Measurements from ENCODE around the gene MSX1.

The MSX1 gene

DNA sequence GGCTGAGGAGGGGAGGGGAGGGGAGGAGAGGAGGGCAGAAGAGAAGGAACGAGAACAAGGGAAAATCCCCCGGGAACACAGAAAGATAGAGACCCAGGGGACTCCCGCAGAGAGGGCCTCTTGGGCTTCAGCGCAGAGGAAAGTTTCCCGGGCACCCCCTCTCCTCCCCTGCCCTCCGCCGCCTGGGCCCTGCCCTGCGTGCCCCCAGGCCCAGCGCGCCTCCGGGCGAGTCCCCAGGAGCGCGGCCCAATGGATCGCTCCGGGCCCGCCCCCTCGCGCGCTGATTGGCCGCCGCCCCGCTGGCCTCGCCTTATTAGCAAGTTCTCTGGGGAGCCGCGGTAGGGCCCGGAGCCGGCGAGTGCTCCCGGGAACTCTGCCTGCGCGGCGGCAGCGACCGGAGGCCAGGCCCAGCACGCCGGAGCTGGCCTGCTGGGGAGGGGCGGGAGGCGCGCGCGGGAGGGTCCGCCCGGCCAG, at the start of gene MSX1:
Gene MSX1 (plus strand): TSS at position 341 of the 474 bp plus-strand sequence. CDS start 235 bp downstream, outside the sequence.
- H3K4me3 ChIP-seq (ENCODE audit: low read depth in 1 of 5, low read length in 5 of 5): peak within 1 kb of the TSS; percentile 94 to 98 (median 95)
- H3K27me3 ChIP-seq (ENCODE audit: control insufficient read depth in 5 of 5, insufficient read depth in 4 of 5, low read length in 5 of 5): peaks cover 24 to 47% (median 31%) of the 10 kb centered on the region in 5 donors
- peaks cover 0 to 2% (median 0%) of the 10 kb centered on the region in 5 donors for H3K9me3 ChIP-seq (ENCODE audit: control insufficient read depth in 5 of 5, low read length in 5 of 5)
- peak within 1 kb of the TSS; percentile 71 for H3K27ac ChIP-seq (ENCODE audit: low read depth, low read length)
- H3K4me1 ChIP-seq (ENCODE audit: control insufficient read depth in 5 of 5, insufficient read depth in 5 of 5, low read length in 5 of 5): peaks cover 0 to 42% (median 33%) of the 10 kb centered on the region in 5 donors
- peak within 1 kb of the TSS; percentile 38 to 89 (median 87) for H3K9ac ChIP-seq (ENCODE audit: low read length in 5 of 5)
- peaks cover 0 to 21% (median 13%) of the 10 kb centered on the region in 5 donors for H3K36me3 ChIP-seq (ENCODE audit: control insufficient read depth in 5 of 5, insufficient read depth in 5 of 5, low read length in 5 of 5)

DNA sequence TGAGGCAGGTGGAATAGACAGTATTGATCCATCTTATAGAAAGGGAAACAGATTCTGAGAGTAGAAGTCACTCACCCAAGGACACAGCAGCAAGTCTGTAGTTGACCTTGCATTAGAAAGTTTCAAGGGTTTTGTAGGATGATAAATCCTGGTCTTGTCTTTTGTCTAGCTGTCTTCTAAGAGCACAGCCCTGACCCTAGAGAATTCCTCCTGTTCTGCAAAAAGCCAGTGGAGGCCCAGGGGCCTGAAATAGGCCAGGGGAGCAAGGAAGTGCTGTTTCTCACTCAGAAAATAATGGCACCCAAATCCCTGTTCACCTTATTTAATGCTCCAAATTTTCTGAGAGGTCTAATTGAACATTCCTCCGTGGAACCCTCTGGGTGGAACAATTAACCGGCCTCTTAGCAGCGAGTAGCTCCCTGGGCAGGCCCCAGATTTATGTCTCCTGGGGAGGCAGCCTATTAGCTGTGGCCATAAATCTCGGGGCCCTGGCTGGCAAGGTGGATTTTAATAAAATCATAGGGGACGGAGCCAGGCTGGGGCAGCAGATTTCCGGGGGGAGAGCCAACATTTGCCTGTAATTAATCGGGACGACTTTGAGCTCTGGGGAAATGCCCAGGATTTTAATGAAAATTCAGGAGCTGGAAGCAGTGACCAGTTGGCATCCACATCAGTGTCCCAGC, 49.2 kb upstream of the MSX1 start:
- Histone ChIP-seq H3K36me3 (ENCODE audit: control insufficient read depth in 5 of 5, insufficient read depth in 5 of 5, low read length in 5 of 5) (no peaks in the 10 kb centered on the region), H3K4me3 (ENCODE audit: low read depth in 1 of 5, low read length in 5 of 5) (no peak overlapping the region), H3K9me3 (ENCODE audit: control insufficient read depth in 5 of 5, low read length in 5 of 5) (peaks cover 0 to 20% (median 12%) of the 10 kb centered on the region in 5 donors), H3K4me1 (ENCODE audit: control insufficient read depth in 5 of 5, insufficient read depth in 5 of 5, low read length in 5 of 5) (no peaks in the 10 kb centered on the region), H3K27ac (ENCODE audit: low read depth, low read length) (no peak overlapping the region), H3K27me3 (ENCODE audit: control insufficient read depth in 5 of 5, insufficient read depth in 4 of 5, low read length in 5 of 5) (peaks cover 0 to 2% (median 0%) of the 10 kb centered on the region in 5 donors), H3K9ac (ENCODE audit: low read length in 5 of 5) (no peak overlapping the region)

DNA sequence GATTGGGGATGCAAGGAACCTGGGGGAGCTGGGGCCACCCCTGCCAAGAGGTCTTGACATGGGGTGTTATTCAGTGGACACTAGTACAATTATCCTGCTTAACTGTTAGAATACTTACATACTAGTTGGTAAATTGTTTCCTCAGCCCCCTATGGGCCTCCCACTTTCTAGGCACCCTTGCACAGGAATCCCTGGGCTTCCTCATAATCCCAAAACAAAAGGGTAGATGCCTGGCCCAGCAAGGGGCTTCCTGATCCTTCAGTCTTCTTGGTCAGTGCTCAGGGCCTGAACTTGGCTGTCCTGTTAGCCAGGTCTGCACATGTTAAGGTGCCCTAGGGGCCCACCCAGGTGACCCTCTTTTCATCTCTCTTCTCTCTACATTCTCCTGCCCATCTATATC, 48.7 kb upstream of the MSX1 start:
- Histone ChIP-seq H3K9me3 (ENCODE audit: control insufficient read depth in 5 of 5, low read length in 5 of 5) (peaks cover 0 to 20% (median 12%) of the 10 kb centered on the region in 5 donors), H3K9ac (ENCODE audit: low read length in 5 of 5) (no peak overlapping the region), H3K27me3 (ENCODE audit: control insufficient read depth in 5 of 5, insufficient read depth in 4 of 5, low read length in 5 of 5) (peaks cover 0 to 2% (median 0%) of the 10 kb centered on the region in 5 donors), H3K27ac (ENCODE audit: low read depth, low read length) (no peak overlapping the region), H3K4me3 (ENCODE audit: low read depth in 1 of 5, low read length in 5 of 5) (no peak overlapping the region), H3K4me1 (ENCODE audit: control insufficient read depth in 5 of 5, insufficient read depth in 5 of 5, low read length in 5 of 5) (no peaks in the 10 kb centered on the region), H3K36me3 (ENCODE audit: control insufficient read depth in 5 of 5, insufficient read depth in 5 of 5, low read length in 5 of 5) (no peaks in the 10 kb centered on the region)

DNA sequence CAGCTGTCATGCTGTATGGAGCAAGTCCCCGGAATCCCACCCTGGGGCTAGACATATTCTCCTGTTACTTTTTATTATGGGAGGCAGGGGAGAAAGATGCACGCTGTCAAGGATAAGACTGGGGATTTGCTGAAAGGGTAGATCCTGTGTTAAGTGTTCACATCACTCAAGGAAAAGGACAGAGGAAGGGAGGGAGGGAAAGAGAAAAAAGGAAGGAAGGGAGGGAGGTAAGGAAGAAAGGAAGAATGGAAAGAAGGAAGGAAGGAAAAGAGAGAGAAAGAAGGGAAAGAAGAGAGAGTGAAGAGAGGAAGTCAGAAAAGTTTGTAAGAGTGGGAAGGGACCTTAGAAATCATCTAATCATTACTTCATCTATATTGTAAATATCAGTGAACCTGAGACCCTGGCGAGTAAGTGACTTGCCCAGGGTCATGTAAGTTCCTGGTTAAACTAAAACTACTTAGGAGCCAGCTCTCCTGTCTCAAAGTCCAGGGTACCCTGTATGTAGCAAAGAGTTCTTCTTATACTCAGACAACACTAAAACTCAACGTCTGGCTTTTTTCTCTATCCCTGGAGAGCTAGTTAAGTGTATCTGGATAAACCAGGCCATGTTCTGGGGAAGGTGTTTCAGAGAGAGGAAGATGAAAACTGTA, 47.2 kb upstream of the MSX1 start:
- H3K27ac ChIP-seq (ENCODE audit: low read depth, low read length): no peak overlapping the region
- H3K4me1 ChIP-seq (ENCODE audit: control insufficient read depth in 5 of 5, insufficient read depth in 5 of 5, low read length in 5 of 5): no peaks in the 10 kb centered on the region
- H3K9me3 ChIP-seq (ENCODE audit: control insufficient read depth in 5 of 5, low read length in 5 of 5): peaks cover 3 to 28% (median 14%) of the 10 kb centered on the region in 5 donors
- H3K36me3 ChIP-seq (ENCODE audit: control insufficient read depth in 5 of 5, insufficient read depth in 5 of 5, low read length in 5 of 5): no peaks in the 10 kb centered on the region
- no peak overlapping the region for H3K9ac ChIP-seq (ENCODE audit: low read length in 5 of 5)
- no peak overlapping the region for H3K4me3 ChIP-seq (ENCODE audit: low read depth in 1 of 5, low read length in 5 of 5)
- peaks cover 0 to 2% (median 0%) of the 10 kb centered on the region in 5 donors for H3K27me3 ChIP-seq (ENCODE audit: control insufficient read depth in 5 of 5, insufficient read depth in 4 of 5, low read length in 5 of 5)

DNA sequence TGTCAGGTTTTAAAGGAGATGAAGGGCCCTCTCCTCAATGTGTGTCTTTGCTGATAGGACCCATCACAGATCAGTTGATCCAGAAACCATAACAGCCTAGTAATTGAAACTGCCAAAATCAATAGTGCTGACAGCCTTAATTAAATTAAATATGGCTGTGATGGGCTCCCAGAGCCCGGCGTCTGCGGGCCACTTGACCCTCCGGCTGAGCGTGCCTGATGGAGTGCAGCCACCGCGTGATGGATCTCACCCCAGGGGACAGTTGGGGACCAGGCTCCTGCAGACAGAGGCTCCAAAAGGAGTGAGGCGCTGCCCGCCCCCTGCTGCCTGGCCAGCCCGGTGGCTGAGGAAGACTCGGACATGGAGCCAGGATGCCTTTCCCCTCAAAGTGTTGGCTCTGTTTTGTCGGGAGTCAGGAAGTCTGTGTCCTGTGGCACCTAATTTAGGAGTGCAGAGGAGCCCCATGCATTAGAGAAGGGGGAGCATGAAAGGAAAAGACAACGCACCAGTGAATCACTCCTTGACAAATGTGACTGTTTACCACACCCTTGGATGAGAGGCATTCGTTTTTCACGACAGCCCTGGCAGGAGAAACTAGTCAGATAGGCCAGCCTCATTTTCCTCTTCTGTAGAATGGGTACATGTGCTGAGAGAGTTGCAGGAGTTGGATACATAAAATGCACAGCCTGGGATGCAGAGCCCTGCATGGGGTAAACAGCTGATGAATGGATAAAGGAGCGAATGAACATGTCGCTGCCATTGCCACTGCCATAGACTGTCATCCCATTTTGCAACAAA, 40.9 kb upstream of the MSX1 start:
- Histone ChIP-seq H3K36me3 (ENCODE audit: control insufficient read depth in 5 of 5, insufficient read depth in 5 of 5, low read length in 5 of 5) (no peaks in the 10 kb centered on the region), H3K27ac (ENCODE audit: low read depth, low read length) (no peak overlapping the region), H3K4me1 (ENCODE audit: control insufficient read depth in 5 of 5, insufficient read depth in 5 of 5, low read length in 5 of 5) (no peaks in the 10 kb centered on the region), H3K9ac (ENCODE audit: low read length in 5 of 5) (no peak overlapping the region), H3K9me3 (ENCODE audit: control insufficient read depth in 5 of 5, low read length in 5 of 5) (peaks cover 0 to 11% (median 5%) of the 10 kb centered on the region in 5 donors), H3K4me3 (ENCODE audit: low read depth in 1 of 5, low read length in 5 of 5) (no peak overlapping the region), H3K27me3 (ENCODE audit: control insufficient read depth in 5 of 5, insufficient read depth in 4 of 5, low read length in 5 of 5) (peaks cover 0 to 5% (median 3%) of the 10 kb centered on the region in 5 donors)

DNA sequence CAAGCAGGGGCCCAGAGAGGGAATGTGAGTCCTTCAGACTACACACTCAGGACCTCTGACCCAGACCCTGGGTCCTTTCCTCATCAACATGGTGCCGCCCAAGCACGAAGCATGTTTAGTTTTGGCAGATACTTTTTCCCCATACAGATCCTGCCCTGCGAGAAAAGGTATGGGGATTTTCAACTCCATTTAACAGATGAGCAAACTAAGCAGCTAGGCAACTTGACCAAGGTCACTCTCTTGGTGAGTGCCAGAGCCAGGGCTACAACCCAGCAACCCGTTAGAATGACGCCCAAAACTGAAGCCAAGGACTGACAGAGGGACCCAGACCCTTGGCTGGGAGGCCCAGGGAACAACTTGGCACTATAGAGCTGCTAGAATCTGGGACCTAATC, 40.3 kb upstream of the MSX1 start:
- Histone ChIP-seq H3K36me3 (ENCODE audit: control insufficient read depth in 5 of 5, insufficient read depth in 5 of 5, low read length in 5 of 5) (no peaks in the 10 kb centered on the region), H3K9me3 (ENCODE audit: control insufficient read depth in 5 of 5, low read length in 5 of 5) (peaks cover 0 to 11% (median 5%) of the 10 kb centered on the region in 5 donors), H3K4me3 (ENCODE audit: low read depth in 1 of 5, low read length in 5 of 5) (no peak overlapping the region), H3K27me3 (ENCODE audit: control insufficient read depth in 5 of 5, insufficient read depth in 4 of 5, low read length in 5 of 5) (peaks cover 0 to 5% (median 3%) of the 10 kb centered on the region in 5 donors), H3K9ac (ENCODE audit: low read length in 5 of 5) (no peak overlapping the region), H3K4me1 (ENCODE audit: control insufficient read depth in 5 of 5, insufficient read depth in 5 of 5, low read length in 5 of 5) (no peaks in the 10 kb centered on the region), H3K27ac (ENCODE audit: low read depth, low read length) (no peak overlapping the region)

DNA sequence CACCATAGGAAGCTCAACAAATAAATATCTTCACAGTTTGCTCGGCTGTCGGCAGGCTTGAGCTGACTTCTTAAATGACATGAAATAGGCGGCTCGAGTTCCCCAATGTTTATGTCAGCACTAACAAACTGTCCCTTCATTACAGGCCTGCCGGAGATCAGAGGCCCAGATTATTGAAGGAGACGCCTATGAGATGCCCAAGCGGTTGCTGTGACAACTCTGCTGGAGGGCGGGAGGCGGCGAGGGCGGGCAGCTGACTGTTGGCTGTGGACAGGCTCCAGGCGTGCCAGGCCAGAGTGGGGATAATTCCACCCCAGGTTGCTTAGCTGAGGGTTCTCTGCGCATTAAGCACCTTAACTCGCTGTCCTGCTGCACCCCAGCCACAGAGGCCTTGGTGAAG, 39.2 kb upstream of the MSX1 start:
- Histone ChIP-seq H3K4me3 (ENCODE audit: low read depth in 1 of 5, low read length in 5 of 5) (no peak overlapping the region), H3K27me3 (ENCODE audit: control insufficient read depth in 5 of 5, insufficient read depth in 4 of 5, low read length in 5 of 5) (peaks cover 0 to 5% (median 3%) of the 10 kb centered on the region in 5 donors), H3K9me3 (ENCODE audit: control insufficient read depth in 5 of 5, low read length in 5 of 5) (peaks cover 0 to 11% (median 5%) of the 10 kb centered on the region in 5 donors), H3K9ac (ENCODE audit: low read length in 5 of 5) (no peak overlapping the region), H3K36me3 (ENCODE audit: control insufficient read depth in 5 of 5, insufficient read depth in 5 of 5, low read length in 5 of 5) (no peaks in the 10 kb centered on the region), H3K4me1 (ENCODE audit: control insufficient read depth in 5 of 5, insufficient read depth in 5 of 5, low read length in 5 of 5) (no peaks in the 10 kb centered on the region), H3K27ac (ENCODE audit: low read depth, low read length) (no peak overlapping the region)

DNA sequence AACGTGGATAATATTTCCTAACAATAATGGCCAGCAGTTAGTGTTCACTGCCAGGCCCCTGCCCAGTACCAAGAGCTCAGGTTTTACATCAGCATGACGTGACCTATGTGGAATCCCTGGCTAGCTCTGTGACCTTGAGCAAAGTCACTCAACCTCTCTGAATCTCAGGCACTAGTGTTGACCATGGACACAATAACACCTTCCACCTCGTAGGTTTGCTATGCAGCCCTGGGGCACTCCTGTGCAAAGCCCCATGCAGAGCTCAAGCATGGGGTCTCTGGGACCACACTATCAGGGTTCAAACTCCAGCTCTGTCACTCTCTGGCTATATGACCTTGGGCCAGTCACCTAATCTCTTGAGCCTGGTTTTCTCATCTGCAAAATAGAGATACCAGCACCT, 38.7 kb upstream of the MSX1 start:
- Histone ChIP-seq H3K4me1 (ENCODE audit: control insufficient read depth in 5 of 5, insufficient read depth in 5 of 5, low read length in 5 of 5) (no peaks in the 10 kb centered on the region), H3K4me3 (ENCODE audit: low read depth in 1 of 5, low read length in 5 of 5) (no peak overlapping the region), H3K27me3 (ENCODE audit: control insufficient read depth in 5 of 5, insufficient read depth in 4 of 5, low read length in 5 of 5) (peaks cover 0 to 5% (median 3%) of the 10 kb centered on the region in 5 donors), H3K27ac (ENCODE audit: low read depth, low read length) (no peak overlapping the region), H3K36me3 (ENCODE audit: control insufficient read depth in 5 of 5, insufficient read depth in 5 of 5, low read length in 5 of 5) (no peaks in the 10 kb centered on the region), H3K9ac (ENCODE audit: low read length in 5 of 5) (no peak overlapping the region), H3K9me3 (ENCODE audit: control insufficient read depth in 5 of 5, low read length in 5 of 5) (peaks cover 0 to 11% (median 5%) of the 10 kb centered on the region in 5 donors)

DNA sequence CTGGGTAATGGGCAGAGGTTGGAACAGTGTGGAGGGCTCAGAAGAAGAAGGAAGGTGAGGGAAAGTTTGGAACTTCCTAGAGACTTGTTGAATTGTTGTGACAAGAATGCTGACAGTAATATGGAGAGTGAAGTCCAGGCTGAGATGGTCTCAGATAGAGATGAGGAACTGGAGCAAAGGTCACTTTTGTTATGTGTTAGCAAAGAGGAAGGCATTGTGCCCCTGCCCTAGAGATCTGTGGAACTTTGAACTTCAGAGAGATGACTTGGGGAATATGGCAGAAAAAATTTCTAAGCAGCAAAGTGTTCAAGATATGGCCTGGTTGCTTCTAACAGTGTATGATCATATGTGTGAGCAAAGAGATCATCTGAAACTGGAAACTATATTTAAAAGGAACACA, 37.9 kb upstream of the MSX1 start:
- peaks cover 0 to 5% (median 3%) of the 10 kb centered on the region in 5 donors for H3K27me3 ChIP-seq (ENCODE audit: control insufficient read depth in 5 of 5, insufficient read depth in 4 of 5, low read length in 5 of 5)
- no peaks in the 10 kb centered on the region for H3K36me3 ChIP-seq (ENCODE audit: control insufficient read depth in 5 of 5, insufficient read depth in 5 of 5, low read length in 5 of 5)
- no peak overlapping the region for H3K27ac ChIP-seq (ENCODE audit: low read depth, low read length)
- H3K4me1 ChIP-seq (ENCODE audit: control insufficient read depth in 5 of 5, insufficient read depth in 5 of 5, low read length in 5 of 5): no peaks in the 10 kb centered on the region
- no peak overlapping the region for H3K9ac ChIP-seq (ENCODE audit: low read length in 5 of 5)
- H3K9me3 ChIP-seq (ENCODE audit: control insufficient read depth in 5 of 5, low read length in 5 of 5): peaks cover 0 to 9% (median 5%) of the 10 kb centered on the region in 5 donors
- no peak overlapping the region for H3K4me3 ChIP-seq (ENCODE audit: low read depth in 1 of 5, low read length in 5 of 5)

Measured in subcutaneous abdominal adipose tissue (tissue), 5 donors.